Activated naive CD4-positive, alpha-beta T cell treated with anti-CD3 and anti-CD28 coated beads, Interleukin-2, amount 10 ng/mL, durations not matched to agents 7 days and 5 days (primary cell): Measurements from ENCODE around the gene PRG3.
"Not testable (repeated sequence)": the region's sequence is repeated elsewhere in the genome, so short reads cannot be mapped to it uniquely, and the experiment has no call there.

Source experiments
- CTCF ChIA-PET: fragments of 350-600 bp; sonication (Branson Sonifier 250); formaldehyde crosslinking; loops from one replicate; lab custom pipeline; 2021; ENCODE audit warnings: antibody characterized with exemption; lab: Charles Lee
- DNase-seq: peaks from one replicate; pipeline ENCODE4 v3.0.0-alpha.2; 2020
- H3K27ac Mint-ChIP-seq: one replicate; pipeline ENCODE4 v1.8.0; 2021; ENCODE audit warnings: mild to moderate bottlenecking, moderate library complexity, mixed read lengths
- H3K27me3 Mint-ChIP-seq: one replicate; pipeline ENCODE4 v1.8.0; 2021; ENCODE audit warnings: mild to moderate bottlenecking, mixed read lengths
- H3K36me3 Mint-ChIP-seq: one replicate; pipeline ENCODE4 v1.8.0; 2021; ENCODE audit warnings: mixed read lengths
- H3K4me1 Mint-ChIP-seq: one replicate; pipeline ENCODE4 v1.8.0; 2021; ENCODE audit warnings: mixed read lengths
- H3K4me3 Mint-ChIP-seq: one replicate; pipeline ENCODE4 v1.8.0; 2021; ENCODE audit warnings: mild to moderate bottlenecking, moderate library complexity, mixed read lengths
- H3K9me3 Mint-ChIP-seq: one replicate; pipeline ENCODE4 v1.8.0; 2021; ENCODE audit warnings: mixed read lengths

PRG3 gene

GRCh38 chr11:57340039-57340615 lies 40.8 kb downstream of the PRG3 start:
- no peaks in the 10 kb centered on the region for H3K9me3 Mint-ChIP-seq
- peaks cover 2% of the 10 kb centered on the region for H3K36me3 Mint-ChIP-seq
- no peak for DNase-seq
- H3K27ac Mint-ChIP-seq = no peak overlapping the region
- CTCF ChIA-PET = interaction anchor here (0.7 to 2.0 kb wide), 4 partner anchors 9 to 499 kb away, joined by 3 to 5 read pairs (median 4); no protein-coding TSS in a partner anchor
- H3K4me1 Mint-ChIP-seq = peaks cover 14% of the 10 kb centered on the region
- H3K4me3 Mint-ChIP-seq = no peak overlapping the region
- H3K27me3 Mint-ChIP-seq = peaks cover 42% of the 10 kb centered on the region

GRCh38 chr11:57339328-57339727 lies 41.6 kb downstream of the PRG3 start:
- H3K27ac Mint-ChIP-seq = no peak overlapping the region
- CTCF ChIA-PET = interaction anchor here (0.7 to 2.0 kb wide), 4 partner anchors 9 to 498 kb away, joined by 3 to 5 read pairs (median 4); no protein-coding TSS in a partner anchor
- peaks cover 22% of the 10 kb centered on the region for H3K4me1 Mint-ChIP-seq
- H3K9me3 Mint-ChIP-seq = no peaks in the 10 kb centered on the region
- H3K36me3 Mint-ChIP-seq = peaks cover 8% of the 10 kb centered on the region
- peaks cover 42% of the 10 kb centered on the region for H3K27me3 Mint-ChIP-seq
- DNase-seq = no peak
- no peak overlapping the region for H3K4me3 Mint-ChIP-seq

- peaks cover 19% of the 10 kb centered on the region for H3K36me3 Mint-ChIP-seq
- H3K4me1 Mint-ChIP-seq = peaks cover 34% of the 10 kb centered on the region
- CTCF ChIA-PET = interaction anchor here (0.9 to 4.8 kb wide), 4 partner anchors 12 to 87 kb away, joined by 3 to 23 read pairs (median 4); partner anchors contain the start of gene TNKS1BP1
- DNase-seq = no peak
- no peaks in the 10 kb centered on the region for H3K9me3 Mint-ChIP-seq
- H3K27ac Mint-ChIP-seq = no peak within 1 kb of the TSS
- peaks cover 42% of the 10 kb centered on the region for H3K27me3 Mint-ChIP-seq
- no peak within 1 kb of the TSS for H3K4me3 Mint-ChIP-seq
Observed at GRCh38 chr11:57338142-57338541, 42.8 kb downstream of the PRG3 start, which contains the start of gene P2RX3. Gene P2RX3, plus strand, starts transcription at chr11:57338352. Its CDS starts 199 bp downstream, at chr11:57338551.

GRCh38 chr11:57336856-57337255 lies 44.1 kb downstream of the PRG3 start:
- H3K9me3 Mint-ChIP-seq, DNase-seq: not testable (repeated sequence)
- peak overlapping the region; percentile 98 for H3K27ac Mint-ChIP-seq
- CTCF ChIA-PET = interaction anchor here (0.6 to 4.8 kb wide), 4 partner anchors 9 to 936 kb away, joined by 3 to 23 read pairs (median 3); partner anchors contain the start of gene TNKS1BP1
- peaks cover 31% of the 10 kb centered on the region for H3K36me3 Mint-ChIP-seq
- H3K27me3 Mint-ChIP-seq = peaks cover 41% of the 10 kb centered on the region
- peaks cover 41% of the 10 kb centered on the region for H3K4me1 Mint-ChIP-seq
- H3K4me3 Mint-ChIP-seq = peak overlapping the region; percentile 90

- Mint-ChIP-seq H3K27ac (peak overlapping the region; percentile 98), H3K4me3 (peak overlapping the region; percentile 90), H3K4me1 (peaks cover 41% of the 10 kb centered on the region), H3K27me3 (peaks cover 34% of the 10 kb centered on the region), H3K36me3 (peaks cover 37% of the 10 kb centered on the region), H3K9me3 (no peaks in the 10 kb centered on the region)
- DNase-seq = peak; percentile 51
- CTCF ChIA-PET = interaction anchor here (0.9 to 4.8 kb wide), 2 partner anchors 10 kb away, joined by 3 to 23 read pairs; partner anchors contain the start of gene TNKS1BP1
Observed at GRCh38 chr11:57336111-57336666, 44.8 kb downstream of the PRG3 start.

GRCh38 chr11:57335343-57336110 lies 45.4 kb downstream of the PRG3 start, which contains the start of gene SSRP1:
Gene SSRP1, minus strand, starts transcription at chr11:57335892. Its CDS starts 771 bp downstream, at chr11:57335121.
- Mint-ChIP-seq H3K27me3 (peaks cover 28% of the 10 kb centered on the region), H3K9me3 (no peaks in the 10 kb centered on the region), H3K27ac (peak within 1 kb of the TSS; percentile 98), H3K4me1 (peaks cover 41% of the 10 kb centered on the region), H3K4me3 (peak within 1 kb of the TSS; percentile 90), H3K36me3 (peaks cover 44% of the 10 kb centered on the region)
- peak; percentile 91 for DNase-seq
- CTCF ChIA-PET = interaction anchor here (1.2 to 4.8 kb wide), 2 partner anchors 9 to 158 kb away, joined by 3 to 23 read pairs; partner anchors contain the start of gene TNKS1BP1

GRCh38 chr11:57335023-57335342 lies 46.0 kb downstream of the PRG3 start:
- peak overlapping the region; percentile 90 for H3K4me3 Mint-ChIP-seq
- peaks cover 49% of the 10 kb centered on the region for H3K36me3 Mint-ChIP-seq
- no peak for DNase-seq
- peaks cover 41% of the 10 kb centered on the region for H3K4me1 Mint-ChIP-seq
- H3K27me3 Mint-ChIP-seq = peaks cover 22% of the 10 kb centered on the region
- peak overlapping the region; percentile 98 for H3K27ac Mint-ChIP-seq
- H3K9me3 Mint-ChIP-seq = no peaks in the 10 kb centered on the region
- CTCF ChIA-PET = interaction anchor here (1.2 to 4.8 kb wide), 2 partner anchors 9 to 158 kb away, joined by 3 to 23 read pairs; partner anchors contain the start of gene TNKS1BP1

GRCh38 chr11:57332694-57333440 lies 48.1 kb downstream of the PRG3 start:
- peaks cover 69% of the 10 kb centered on the region for H3K36me3 Mint-ChIP-seq
- peaks cover 2% of the 10 kb centered on the region for H3K27me3 Mint-ChIP-seq
- H3K9me3 Mint-ChIP-seq = no peaks in the 10 kb centered on the region
- CTCF ChIA-PET = interaction anchor here (1.1 kb wide), 1 partner anchor 194 kb away, joined by 3 read pairs; no protein-coding TSS in a partner anchor
- H3K4me3 Mint-ChIP-seq = no peak overlapping the region
- no peak for DNase-seq
- H3K27ac Mint-ChIP-seq = no peak overlapping the region
- H3K4me1 Mint-ChIP-seq = peaks cover 41% of the 10 kb centered on the region

- CTCF ChIA-PET = no interaction called here
- Mint-ChIP-seq H3K36me3 (peaks cover 81% of the 10 kb centered on the region), H3K9me3 (no peaks in the 10 kb centered on the region), H3K4me1 (peaks cover 48% of the 10 kb centered on the region), H3K27ac (no peak overlapping the region), H3K4me3 (no peak overlapping the region), H3K27me3 (no peaks in the 10 kb centered on the region)
- no peak for DNase-seq
Observed at GRCh38 chr11:57331720-57332119, 49.2 kb downstream of the PRG3 start.

- Mint-ChIP-seq H3K27me3 (no peaks in the 10 kb centered on the region), H3K4me1 (peaks cover 52% of the 10 kb centered on the region), H3K4me3 (no peak overlapping the region), H3K36me3 (peaks cover 89% of the 10 kb centered on the region), H3K27ac (no peak overlapping the region), H3K9me3 (no peaks in the 10 kb centered on the region)
- no peak for DNase-seq
- CTCF ChIA-PET = interaction anchor here (1.2 to 1.7 kb wide), 2 partner anchors 128 to 163 kb away, joined by 4 to 6 read pairs; no protein-coding TSS in a partner anchor
Observed at GRCh38 chr11:57330029-57330428, 50.9 kb downstream of the PRG3 start.

GRCh38 chr11:57327721-57328120 lies 53.2 kb downstream of the PRG3 start:
- no peak for DNase-seq
- no peaks in the 10 kb centered on the region for H3K9me3 Mint-ChIP-seq
- peaks cover 4% of the 10 kb centered on the region for H3K27me3 Mint-ChIP-seq
- no peak overlapping the region for H3K27ac Mint-ChIP-seq
- peaks cover 72% of the 10 kb centered on the region for H3K36me3 Mint-ChIP-seq
- CTCF ChIA-PET = interaction anchor here (3.5 kb wide), 1 partner anchor 9 kb away, joined by 23 read pairs; the partner anchor contains the start of genes P2RX3 and SSRP1
- no peak overlapping the region for H3K4me3 Mint-ChIP-seq
- peaks cover 41% of the 10 kb centered on the region for H3K4me1 Mint-ChIP-seq
